Sigmoid colon (tissue), 3 donors: ENCODE results near the gene GPANK1.
"Not testable (repeated sequence)": the region's sequence is repeated elsewhere in the genome, so short reads cannot be mapped to it uniquely, and the experiment has no call there.

Experiments
- CTCF ChIP-seq, 4 experiments: fragments of 450-650 bp in 3 of 4; fragments of 200-600 bp in 1 of 4; IDR thresholded peaks; one replicate each; pipeline ENCODE4 v1.5.1; 2016 to 2019; ENCODE audit warnings: antibody characterized with exemption in 4 of 4, mild to moderate bottlenecking in 3 of 4, moderate library complexity in 2 of 4
- POLR2A ChIP-seq, 2 donors: fragments of 450-650 bp; IDR thresholded peaks; one replicate each; pipeline ENCODE4 v1.6.1; 2016; ENCODE audit warnings: antibody characterized with exemption in 2 of 2, mild to moderate bottlenecking in 2 of 2, moderate library complexity in 2 of 2

- TF ChIP-seq CTCF, POLR2A (IDR thresholded peaks at IDR 0.05): not testable (repeated sequence)
Observed at GRCh38 chr6:31709157-31709556, 44.4 kb upstream of the GPANK1 start.
